NCI-H1694 treated with DMSO at 0.1 percent for 48 hours (cell line): ENCODE data around the gene NHLH1.
"Not testable (repeated sequence)": the region's sequence is repeated elsewhere in the genome, so short reads cannot be mapped to it uniquely, and the experiment has no call there.

Experiments
- DNase-seq: peaks from one replicate; lab custom pipeline; 2025; lab: John Stamatoyannopoulos, UW

Gene NHLH1

DNA sequence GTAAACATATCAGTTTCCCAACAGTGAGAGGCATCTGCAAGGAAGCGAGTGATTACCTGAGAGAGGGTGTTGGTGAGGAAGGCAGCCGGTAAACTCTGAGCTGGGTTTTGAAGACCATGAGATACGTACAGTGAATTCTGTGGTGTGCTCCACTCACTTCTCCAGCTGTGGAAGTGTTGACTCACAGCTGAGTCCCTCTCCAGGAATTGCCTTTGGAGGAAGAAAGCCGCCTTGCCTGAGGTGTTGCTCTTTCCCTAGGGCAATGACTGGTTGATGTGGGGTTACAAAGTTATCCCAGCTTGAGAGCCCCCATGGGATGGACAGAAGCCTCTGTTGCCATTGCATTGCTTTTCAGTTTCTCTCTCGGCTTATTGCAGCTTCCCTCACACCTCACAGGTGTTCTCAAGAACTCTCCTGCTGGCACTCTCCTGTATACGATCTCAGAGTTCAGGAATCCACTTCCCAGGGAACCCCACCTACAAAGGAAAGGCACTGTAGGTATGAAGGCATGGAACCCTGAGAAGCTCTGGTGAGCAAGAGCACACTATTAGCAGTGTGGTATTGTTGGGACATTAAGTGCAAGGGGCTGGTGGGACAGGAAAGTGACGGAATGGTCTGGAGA is 10.8 kb downstream of the NHLH1 start:
- DNase-seq, result no peak

DNA sequence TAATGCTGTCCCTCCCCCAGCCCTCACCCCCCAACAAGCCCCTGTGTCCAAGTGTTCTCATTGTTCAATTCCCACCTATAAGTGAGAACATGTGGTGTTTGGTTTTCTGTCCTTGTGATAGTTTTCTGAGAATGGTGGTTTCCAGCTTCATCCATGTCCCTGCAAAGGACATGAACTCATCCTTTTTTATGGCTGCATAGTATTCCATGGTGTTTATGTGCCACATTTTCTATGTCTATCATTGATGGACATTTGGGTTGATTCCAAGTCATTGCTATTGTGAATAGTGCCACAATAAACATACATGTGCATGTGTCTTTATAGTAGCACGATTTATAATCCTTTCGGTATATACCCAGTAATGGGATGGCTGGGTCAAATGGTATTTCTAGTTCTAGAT is 17.9 kb downstream of the NHLH1 start:
- DNase-seq, result not testable (repeated sequence)

DNA sequence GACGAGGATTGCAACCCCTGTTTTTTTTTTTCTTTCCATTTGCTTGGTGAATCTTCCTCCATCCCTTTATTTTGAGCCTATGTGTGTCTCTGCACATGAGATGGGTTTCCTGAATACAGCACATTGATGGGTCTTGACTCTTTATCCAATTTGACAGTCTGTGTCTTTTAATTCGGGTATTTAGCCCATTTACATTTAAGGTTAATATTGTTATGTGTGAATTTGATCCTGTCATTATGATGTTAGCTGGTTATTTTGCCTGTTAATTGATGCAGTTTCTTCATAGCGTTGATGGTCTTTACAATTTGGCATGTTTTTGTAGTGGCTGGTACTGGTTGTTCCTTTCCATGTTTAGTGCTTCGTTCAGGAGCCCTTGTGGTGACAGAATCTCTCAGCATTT is 21.5 kb downstream of the NHLH1 start:
- DNase-seq, result not testable (repeated sequence)

DNA sequence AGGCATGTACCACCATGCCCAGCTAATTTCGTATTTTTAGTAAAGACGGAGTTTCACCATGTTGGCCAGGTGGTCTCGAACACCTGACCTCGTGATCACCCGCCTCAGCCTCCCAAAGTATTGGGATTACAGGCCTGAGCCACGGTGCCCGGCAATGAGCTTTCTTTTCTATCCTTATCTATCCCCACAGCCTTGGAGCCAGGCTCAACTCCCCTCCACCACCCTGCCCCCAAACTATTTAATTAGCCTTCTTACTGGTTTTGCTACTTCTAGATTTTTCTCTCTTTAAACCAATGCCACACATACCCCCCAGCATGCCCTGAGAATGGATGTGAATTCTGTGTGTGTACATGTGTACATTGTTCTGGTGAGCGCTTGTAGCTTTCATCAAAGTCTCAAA is 27.8 kb downstream of the NHLH1 start:
- no peak for DNase-seq

DNA sequence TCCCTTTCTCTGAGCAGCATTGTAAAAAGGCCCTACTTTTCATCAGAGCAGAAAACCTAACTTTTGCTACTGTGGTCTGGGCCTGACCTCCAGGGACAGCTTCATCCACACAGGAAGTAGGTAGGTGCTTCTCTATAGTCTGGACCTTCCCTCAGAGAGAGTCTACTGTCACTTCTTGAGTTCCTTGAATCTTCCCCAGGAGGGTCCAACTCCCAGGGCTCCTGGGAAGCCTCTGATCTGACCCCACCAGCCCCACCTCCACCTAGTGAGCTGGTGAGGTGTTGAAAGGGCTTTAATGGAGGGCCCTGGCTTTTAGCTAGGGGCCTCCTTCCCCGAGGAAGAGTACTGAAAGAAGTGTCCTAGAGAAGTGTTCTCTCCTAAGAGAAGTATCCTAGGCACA is 30.8 kb downstream of the NHLH1 start:
- no peak for DNase-seq

DNA sequence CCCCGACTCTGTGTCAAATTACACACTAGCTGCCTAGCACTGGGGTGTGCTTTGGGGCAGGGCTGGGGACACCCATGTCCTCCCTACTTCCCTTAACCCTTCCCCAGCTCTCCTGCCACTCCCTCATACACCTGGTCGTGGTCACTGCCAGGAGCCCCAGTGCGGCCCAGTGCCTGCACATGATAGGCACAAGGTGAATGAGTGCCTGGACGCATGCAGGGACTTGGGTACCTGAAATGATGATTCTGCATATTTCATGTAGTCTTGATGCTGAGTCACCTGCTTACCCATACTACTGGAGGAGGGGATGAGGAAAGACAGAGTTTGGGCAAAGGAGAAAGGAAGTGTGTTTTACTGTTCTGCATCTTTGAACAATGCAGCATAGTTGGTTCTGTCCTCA is 32.0 kb downstream of the NHLH1 start:
- no peak for DNase-seq

DNA sequence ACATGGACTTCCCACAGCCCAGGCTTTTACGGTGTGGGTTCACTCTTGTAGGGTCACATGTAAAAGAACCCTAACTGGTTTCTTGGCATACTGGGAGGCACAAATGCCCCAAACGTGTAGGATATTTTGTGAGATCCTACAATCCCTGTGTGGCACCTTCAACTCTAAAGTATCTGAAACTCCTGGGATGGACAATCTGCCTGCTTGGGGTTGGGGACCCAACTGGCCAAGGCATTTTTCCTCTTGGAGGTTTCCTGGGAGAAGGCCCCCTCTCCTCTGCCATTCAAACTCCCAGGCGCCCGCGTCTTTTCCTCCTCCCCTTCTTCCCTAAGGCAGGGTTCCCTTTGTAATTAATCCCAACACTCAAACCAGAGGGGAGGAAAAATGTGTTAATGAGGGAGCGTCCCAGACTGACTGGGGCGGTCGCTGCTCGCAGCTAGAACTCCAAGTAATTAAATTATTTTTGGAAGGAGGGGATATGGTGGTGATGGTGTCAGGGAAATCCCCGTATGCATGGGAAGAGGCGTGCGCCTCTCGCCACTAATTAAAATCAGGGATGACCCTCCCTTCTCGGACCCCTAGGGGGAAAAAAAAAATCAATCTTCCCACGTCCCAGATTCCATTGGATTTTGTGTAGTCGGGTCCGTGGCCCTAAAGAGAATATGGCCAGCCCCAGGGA is 32.8 kb downstream of the NHLH1 start:
- no peak for DNase-seq

DNA sequence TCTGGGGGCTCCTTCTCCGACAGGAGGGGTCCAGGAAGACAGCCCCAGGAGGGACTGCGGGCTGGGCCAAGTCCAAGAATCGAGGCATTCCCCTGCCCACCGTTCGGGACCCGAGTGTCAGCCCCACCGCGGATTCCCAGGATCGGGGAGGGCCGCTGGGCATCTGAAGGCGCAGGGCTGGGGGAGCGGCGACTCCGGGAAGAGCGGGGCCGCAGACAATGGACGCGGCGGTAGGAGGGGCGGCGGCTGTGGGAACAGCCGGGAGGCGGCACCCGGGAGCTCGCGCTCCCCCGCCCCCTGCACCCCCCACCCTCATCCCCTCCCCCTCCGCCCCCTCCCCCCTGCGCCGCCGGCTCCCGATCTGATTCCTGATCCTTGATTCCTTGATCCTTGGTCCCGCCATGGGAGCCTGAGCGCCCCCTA is 33.4 kb downstream of the NHLH1 start, which contains the start of gene VANGL2:
Gene VANGL2 (plus strand): TSS at position 342 of the 423 bp plus-strand sequence. CDS start 15,274 bp downstream, outside the sequence.
- no peak for DNase-seq

DNA sequence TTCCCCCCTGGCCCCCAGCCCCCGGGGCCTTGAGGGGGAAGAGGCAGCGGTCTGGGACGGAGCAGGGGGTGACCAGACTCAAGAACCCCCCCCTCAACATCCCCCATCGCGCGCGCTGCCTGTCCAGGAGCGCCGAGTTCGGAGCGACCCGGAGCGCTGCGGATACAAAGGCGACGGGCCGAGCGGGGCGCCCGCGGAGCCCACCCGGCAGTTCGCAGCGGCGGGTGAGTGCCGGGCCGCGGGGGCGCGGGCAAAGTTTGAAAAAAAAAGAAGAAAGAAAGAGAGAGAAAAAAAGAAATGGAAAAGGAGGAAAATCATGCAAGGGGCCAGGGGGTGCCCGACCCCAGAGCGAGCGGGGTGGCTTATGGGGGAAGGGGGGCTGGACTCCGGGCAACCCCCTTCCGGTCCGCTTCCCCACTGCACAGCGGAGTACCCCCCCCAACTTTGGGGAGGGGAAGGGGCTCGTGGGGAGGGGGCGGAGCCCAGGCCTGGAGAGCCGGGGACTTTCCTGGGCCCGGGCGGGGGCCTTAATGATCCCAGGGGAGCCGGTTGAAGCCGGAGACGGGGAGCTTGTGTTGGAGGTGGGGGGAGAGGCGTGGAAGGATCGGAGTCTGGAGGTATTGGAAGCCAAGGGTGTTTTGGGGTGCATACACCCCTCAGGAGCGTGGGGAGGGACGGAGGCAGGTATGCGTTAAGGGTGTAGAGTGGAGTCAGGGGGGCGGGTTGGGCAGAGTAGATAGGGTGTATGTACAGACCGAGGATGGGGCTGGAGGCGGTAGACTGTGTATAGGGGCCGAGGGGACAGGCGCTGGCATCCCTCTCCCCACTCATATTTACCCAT is 34.0 kb downstream of the NHLH1 start:
- no peak for DNase-seq

DNA sequence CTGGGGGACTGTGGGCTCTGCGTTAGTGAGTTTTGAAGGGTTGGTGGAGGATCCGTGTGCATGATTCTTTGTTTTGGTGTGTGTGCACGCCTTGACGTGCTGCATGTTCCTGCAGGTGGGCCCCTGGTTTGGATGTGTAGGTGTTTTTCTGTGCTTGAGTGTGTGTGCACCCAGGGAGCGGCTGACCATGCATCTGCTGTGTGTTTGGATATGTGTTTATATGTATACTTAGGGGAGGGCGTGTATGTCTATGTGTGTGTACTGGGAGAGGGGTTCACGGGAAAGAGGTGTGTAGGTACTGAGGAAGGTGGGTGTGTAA is 34.6 kb downstream of the NHLH1 start:
- DNase-seq, result no peak

DNA sequence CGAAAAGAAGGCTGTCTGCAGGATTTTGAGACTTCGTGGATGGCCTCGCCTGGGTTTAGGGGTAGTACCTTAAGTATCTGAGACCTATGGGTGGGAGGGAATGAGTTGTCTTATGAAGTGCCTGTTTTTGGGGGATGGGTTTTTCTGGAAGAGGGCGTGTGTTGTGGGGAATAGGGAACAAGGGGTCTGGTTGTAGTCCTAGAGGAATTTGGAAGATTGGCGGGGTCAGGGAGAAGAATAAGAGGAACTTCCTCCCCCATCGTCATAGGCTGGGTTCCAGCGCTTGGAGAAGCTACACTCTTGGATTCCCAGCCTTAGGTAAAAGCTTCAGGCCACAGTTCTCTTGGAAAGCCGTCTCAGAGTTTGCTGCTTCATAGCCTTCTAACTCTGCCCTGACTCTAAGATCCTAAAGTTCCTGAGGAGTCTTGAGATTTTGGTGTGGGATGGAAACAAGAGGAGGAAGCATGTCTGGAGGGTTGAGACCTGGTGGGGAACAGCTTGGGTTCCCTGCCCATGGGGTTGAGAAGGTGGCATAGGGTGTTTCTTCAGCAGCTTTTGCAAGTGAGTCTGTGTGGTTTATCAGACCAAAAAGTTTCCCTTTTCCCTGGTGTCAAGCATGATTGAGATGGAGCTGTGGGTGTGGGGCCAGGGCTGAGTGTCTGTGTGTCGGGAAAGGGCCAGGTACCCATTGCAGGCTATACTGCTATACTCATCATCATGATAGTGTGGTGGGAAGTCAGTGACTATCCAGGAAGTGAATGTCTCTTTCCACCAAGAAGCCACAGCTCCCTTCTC is 35.3 kb downstream of the NHLH1 start:
- DNase-seq, result no peak

DNA sequence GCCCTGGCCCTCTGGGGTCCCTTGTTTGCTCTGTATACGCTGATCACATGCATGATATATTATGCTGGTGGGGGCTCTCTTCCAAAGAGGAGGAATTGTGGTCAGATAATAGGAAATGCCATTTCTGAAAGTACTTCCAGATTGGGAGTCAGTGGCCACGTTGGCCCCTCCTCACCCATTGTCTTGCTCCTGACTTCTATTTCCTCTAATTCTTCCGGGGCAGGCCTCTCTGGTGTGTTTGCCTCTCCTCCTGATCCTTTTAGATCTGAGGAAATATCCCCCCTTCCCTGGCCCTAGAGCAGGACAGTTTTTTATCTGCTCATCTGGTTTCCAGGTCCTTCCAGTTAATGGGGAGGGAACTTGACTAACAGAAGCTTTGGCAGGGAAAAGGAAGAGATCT is 36.4 kb downstream of the NHLH1 start:
- no peak for DNase-seq

DNA sequence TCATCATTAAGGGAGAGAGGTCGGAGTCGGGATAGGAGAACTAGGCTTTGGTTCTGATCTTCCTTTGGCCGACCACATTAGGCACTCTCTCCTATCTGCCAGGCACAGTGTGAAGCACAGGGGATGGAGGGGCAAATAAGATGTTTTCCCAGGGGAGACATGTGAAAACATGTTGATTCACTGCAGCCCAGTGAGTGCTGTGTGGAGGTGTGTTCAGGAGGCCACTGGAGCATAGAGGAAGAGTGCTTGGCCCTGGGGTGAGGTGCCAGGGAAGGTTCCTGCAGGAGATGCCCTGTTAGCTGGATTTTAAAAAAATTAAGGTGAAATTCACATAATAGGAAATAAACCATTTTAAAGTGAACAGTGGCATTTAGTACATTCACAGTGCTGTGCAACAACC is 37.2 kb downstream of the NHLH1 start:
- DNase-seq, result no peak

DNA sequence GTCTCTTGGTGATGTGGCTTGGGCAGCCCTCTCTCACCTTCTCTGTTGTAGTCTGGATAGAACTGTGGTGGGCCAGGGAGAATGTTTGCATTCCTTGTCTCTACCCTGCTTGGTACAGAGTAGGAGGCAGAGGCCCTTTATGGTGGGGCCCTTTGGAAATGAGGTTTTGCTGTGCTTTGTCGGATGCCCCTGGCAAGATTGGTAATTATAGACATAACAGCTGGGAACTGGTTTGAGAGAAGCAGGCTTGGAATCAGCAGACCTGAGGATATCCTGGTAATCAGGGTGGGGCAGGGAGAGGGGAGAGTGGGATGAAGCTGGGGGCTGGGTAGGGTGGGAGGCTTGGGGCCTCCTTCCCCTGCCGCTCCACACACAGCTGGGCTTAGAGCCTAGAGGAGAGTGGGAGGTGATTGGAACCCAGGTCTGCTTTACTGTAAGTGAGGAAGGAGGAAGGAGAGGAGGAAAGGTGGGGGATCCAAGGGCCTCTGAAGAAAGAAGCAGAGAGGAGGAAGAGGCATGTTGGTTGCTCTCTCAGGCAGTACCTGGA is 38.5 kb downstream of the NHLH1 start:
- DNase-seq, result no peak

DNA sequence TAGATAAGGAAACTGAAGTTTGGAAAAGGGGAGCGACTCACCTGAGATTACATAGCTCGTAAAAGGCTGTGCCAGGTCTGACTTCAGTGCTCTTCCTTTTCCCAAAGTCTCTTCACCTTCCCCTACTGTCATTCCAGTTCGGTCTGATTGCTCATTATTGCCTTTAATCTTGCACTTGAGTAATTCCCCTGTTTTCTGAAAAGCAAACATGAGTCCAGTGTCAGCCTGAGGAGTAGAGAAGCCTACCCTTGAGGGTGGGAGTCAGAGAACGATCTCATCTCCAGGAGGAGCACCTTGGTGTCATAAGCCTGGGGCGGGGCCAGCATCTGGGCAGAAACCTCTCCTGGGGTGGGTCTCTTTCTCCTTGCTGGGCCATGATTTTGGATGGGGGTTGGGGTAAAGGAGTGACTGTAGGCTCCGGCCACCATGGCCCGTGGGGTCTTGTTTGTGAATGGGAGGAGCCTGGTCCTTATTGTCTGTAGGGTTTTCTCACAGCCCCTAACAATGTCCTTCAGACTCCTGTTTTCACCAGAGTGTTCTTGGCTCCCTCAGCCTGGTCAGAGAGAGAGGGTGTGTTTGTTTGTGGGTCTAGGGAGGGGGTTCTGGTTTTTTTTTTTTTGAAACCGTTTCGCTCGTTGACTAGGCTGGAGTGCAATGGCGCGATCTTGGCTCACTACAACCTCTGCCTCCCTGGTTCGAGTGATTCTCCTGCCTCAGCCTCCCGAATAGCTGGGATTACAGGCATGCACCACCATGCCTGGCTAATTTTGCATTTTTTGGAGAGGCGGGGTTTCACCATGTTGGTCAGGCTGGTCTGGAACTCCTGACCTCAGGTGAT is 39.5 kb downstream of the NHLH1 start:
- no peak for DNase-seq

DNA sequence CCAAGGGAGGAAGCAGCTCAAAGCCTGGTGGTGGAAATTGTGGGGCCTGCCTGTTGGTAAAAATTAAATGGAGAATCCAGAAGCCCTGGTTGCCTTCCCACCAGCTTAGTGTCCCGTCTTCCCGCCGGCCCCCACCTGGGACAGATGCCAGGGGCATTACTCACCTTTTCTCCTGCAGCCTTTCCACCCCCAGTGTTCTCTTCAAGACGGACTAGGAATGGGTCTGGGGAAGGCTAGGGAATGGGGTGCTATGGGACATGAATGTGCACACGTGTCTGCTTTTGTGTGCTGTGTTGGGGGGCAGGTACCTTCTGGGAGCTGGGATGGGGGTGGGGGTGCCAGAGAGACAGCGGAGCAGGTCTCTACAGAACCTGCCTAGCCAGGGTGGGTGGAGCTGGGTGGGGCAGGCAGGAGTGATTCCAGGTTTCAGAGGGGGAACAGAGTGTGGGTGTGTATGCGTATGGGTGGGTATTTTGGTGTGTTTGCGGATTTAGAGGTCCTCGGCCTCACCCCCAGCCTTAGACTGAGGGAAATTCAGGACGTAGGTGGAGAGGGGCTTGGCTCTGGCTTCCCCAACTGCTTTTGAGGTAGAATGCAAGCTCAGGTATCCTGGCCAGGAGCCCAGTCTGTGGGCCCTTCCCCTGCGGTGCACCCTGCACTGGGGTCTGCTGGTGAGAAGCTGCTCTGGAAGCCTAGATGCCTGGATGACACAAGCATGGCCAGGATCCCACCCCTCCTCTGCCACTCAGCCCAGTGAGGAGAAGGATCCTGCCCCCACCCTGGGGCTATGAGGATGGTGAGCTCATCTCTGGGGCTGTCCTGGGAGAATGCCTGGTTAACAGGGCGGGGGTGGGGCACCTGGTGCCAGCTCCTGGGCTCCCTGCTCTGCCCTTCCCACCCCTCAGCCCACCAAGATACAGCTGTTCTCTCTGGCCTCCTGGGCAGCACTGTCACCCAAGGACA is 41.2 kb downstream of the NHLH1 start:
- no peak for DNase-seq

DNA sequence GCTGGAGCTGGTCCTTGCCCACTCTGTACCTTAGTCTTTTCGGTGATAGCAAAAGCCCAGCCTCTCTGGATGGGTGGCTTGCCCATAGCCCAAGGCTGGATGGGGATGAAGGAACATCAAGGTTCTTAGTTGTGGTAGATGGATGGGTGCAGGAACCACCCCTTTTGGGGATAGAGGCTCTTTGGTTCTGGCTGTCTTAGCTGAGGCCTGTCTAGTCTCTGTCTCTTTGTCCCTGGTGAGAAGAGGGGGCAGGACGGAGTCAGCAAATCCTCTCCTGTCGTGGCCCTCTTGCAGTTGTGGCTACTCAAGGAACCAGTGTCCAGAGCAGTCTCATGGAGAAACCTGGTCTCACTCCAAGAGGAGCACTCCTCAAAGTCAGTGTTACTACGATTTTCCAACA is 42.0 kb downstream of the NHLH1 start:
- no peak for DNase-seq

DNA sequence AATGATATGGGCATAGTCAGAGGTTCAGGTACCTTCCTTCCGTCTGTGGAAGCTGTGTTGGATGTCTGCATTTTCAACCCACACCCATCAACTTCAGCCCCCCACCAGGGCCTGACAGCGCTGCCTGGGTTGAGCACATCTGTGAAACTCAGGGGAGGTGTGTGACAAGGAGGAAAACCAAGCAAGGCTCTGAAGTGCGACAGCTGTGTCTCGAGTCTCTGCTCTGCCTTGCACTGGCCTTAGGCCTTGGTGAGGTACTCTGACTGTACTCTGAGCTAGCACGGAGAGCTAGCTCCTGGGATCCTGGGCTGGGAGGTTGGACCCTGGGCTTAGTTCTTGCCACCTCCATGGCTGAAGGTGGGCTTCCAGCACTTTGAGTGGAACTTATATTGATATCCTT is 42.6 kb downstream of the NHLH1 start:
- no peak for DNase-seq

DNA sequence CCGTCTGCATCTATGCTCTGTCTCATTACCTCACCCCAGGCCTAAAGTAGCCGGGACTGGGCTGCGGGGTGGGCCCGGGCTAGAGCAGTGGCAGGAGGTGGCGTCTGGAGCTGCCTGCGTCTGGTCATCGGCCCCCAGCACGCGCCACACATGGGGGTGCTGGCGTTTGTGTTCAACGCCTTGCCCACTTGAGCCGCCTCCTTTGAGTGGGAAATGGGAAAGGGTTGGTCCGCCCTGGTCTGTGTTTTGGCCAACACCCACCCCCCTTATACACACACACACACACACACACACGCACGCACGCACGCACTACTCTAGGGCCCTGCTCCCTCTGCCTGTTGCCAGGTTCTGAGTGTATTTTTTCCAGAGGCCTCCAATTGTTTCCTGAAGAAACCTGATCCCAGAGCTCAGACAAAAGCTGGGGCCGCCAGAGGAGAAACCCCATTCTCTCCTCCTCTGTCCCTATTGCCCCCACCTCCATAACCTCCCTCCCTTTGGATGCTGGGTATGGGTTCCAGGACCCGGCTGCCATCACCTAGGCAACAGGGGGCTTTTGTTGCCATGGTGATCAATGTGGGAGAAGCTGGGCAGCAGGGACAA is 43.6 kb downstream of the NHLH1 start:
- DNase-seq, result no peak
